OCI-M2 (cell line): ENCODE results near the gene RGS18.
"Not testable (repeated sequence)": the region's sequence is repeated elsewhere in the genome, so short reads cannot be mapped to it uniquely, and the experiment has no call there.

Source experiments
- DNase-seq: peaks from one replicate; lab custom pipeline; 2025; ENCODE audit not compliant: unreplicated experiment; lab: John Stamatoyannopoulos, UW

RGS18 gene

GRCh38 chr1:192158181-192158580, at the start of gene RGS18:
RGS18 (plus strand) TSS chr1:192158462; CDS start chr1:192158638, 176 bp downstream.
- DNase-seq = no peak

GRCh38 chr1:192109576-192109975, 48.7 kb upstream of the RGS18 start:
- no peak for DNase-seq

- no peak for DNase-seq
Measured at GRCh38 chr1:192115000-192115399, 43.3 kb upstream of the RGS18 start.

GRCh38 chr1:192118881-192119405, 39.3 kb upstream of the RGS18 start:
- DNase-seq = no peak

- DNase-seq = no peak
Measured at GRCh38 chr1:192119701-192120100, 38.6 kb upstream of the RGS18 start.

GRCh38 chr1:192122668-192123067, 35.6 kb upstream of the RGS18 start:
- no peak for DNase-seq

- no peak for DNase-seq
Measured at GRCh38 chr1:192123212-192123611, 35.0 kb upstream of the RGS18 start.

GRCh38 chr1:192126030-192126619, 32.1 kb upstream of the RGS18 start:
- no peak for DNase-seq

- DNase-seq = no peak
Measured at GRCh38 chr1:192130175-192130574, 28.1 kb upstream of the RGS18 start.

- not testable (repeated sequence) for DNase-seq
Measured at GRCh38 chr1:192130865-192131264, 27.4 kb upstream of the RGS18 start.

- no peak for DNase-seq
Measured at GRCh38 chr1:192131914-192132313, 26.3 kb upstream of the RGS18 start.

- DNase-seq = no peak
Measured at GRCh38 chr1:192133350-192133926, 24.8 kb upstream of the RGS18 start.

GRCh38 chr1:192140382-192140781, 17.9 kb upstream of the RGS18 start:
- no peak for DNase-seq

GRCh38 chr1:192147221-192147620, 11.0 kb upstream of the RGS18 start:
- no peak for DNase-seq

- DNase-seq = no peak
Measured at GRCh38 chr1:192147696-192148095, 10.6 kb upstream of the RGS18 start.

- no peak for DNase-seq
Measured at GRCh38 chr1:192151176-192151575, 7.1 kb upstream of the RGS18 start.

- DNase-seq = no peak
Measured at GRCh38 chr1:192153276-192153675, 5.0 kb upstream of the RGS18 start.

GRCh38 chr1:192157067-192157466, 1.2 kb upstream of the RGS18 start:
- no peak for DNase-seq

- no peak for DNase-seq
Measured at GRCh38 chr1:192159014-192159413, 752 bp downstream of the RGS18 start.

GRCh38 chr1:192159781-192160180, 1.5 kb downstream of the RGS18 start:
- DNase-seq = no peak

GRCh38 chr1:192160196-192160595, 1.9 kb downstream of the RGS18 start:
- DNase-seq = no peak

GRCh38 chr1:192161976-192162375, 3.7 kb downstream of the RGS18 start:
- DNase-seq = no peak

- no peak for DNase-seq
Measured at GRCh38 chr1:192162376-192162775, 4.1 kb downstream of the RGS18 start.
